Loucy (cell line): ENCODE results near the gene CDT1.
A peak's percentile ranks its signal among the peaks of the same experiment; 100 is the strongest.

Experiments
- H2AFZ ChIP-seq: fragments of 200-600 bp; sonication (generic); 2 replicates; pipeline ENCODE4 v1.6.0; 2016; ENCODE audit warnings: antibody characterized with exemption, mild to moderate bottlenecking, low read length, moderate library complexity
- H3F3A ChIP-seq: fragments of 200-600 bp; 2 replicates; pipeline ENCODE4 v1.6.0; 2016; ENCODE audit warnings: antibody characterized with exemption, low read depth, mild to moderate bottlenecking
- H3K27me3 ChIP-seq: fragments of 200-600 bp; sonication (generic); 2 replicates; pipeline ENCODE4 v1.6.1; 2014; ENCODE audit warnings: low read length, mild to moderate bottlenecking; ENCODE audit not compliant: insufficient read depth, poor library complexity, severe bottlenecking
- H3K36me3 ChIP-seq: fragments of 200-600 bp; sonication (generic); 2 replicates; pipeline ENCODE4 v1.6.1; 2016; ENCODE audit warnings: low read length; ENCODE audit not compliant: insufficient read depth
- H3K4me1 ChIP-seq: fragments of 200-600 bp; sonication (generic); 2 replicates; pipeline ENCODE4 v1.5.1; 2014; ENCODE audit warnings: low read length, mild to moderate bottlenecking; ENCODE audit not compliant: insufficient read depth, poor library complexity, severe bottlenecking
- H3K4me2 ChIP-seq: fragments of 200-600 bp; sonication (generic); 2 replicates; pipeline ENCODE4 v1.6.0; 2014; ENCODE audit warnings: antibody characterized with exemption, low read length, low read depth, mild to moderate bottlenecking; ENCODE audit not compliant: poor library complexity, severe bottlenecking
- H3K4me3 ChIP-seq: fragments of 200-600 bp; sonication (generic); 2 replicates; pipeline ENCODE4 v1.5.1; 2014; ENCODE audit warnings: low read length, mild to moderate bottlenecking, mixed read lengths; ENCODE audit not compliant: poor library complexity, severe bottlenecking
- H3K79me2 ChIP-seq: fragments of 200-600 bp; sonication (generic); 2 replicates; pipeline ENCODE4 v1.6.1; 2014; ENCODE audit warnings: low read length; ENCODE audit not compliant: insufficient read depth
- H3K9ac ChIP-seq: fragments of 200-600 bp; sonication (generic); 2 replicates; pipeline ENCODE4 v1.6.0; 2014; ENCODE audit warnings: mild to moderate bottlenecking, low read depth, low read length, moderate library complexity; ENCODE audit not compliant: poor library complexity, severe bottlenecking
- H3K9me2 ChIP-seq: fragments of 200-600 bp; sonication (generic); replicated peaks from 2 replicates; pipeline ENCODE4 v1.6.1; 2016; ENCODE audit warnings: low read depth, low read length, mixed read lengths
- H3K9me3 ChIP-seq: fragments of 200-600 bp; sonication (generic); 2 replicates; pipeline ENCODE4 v1.6.1; 2014; ENCODE audit warnings: mild to moderate bottlenecking, antibody characterized with exemption, low read length, low read depth; ENCODE audit not compliant: insufficient read depth
- H4K20me1 ChIP-seq: fragments of 200-600 bp; sonication (generic); 2 replicates; pipeline ENCODE4 v1.6.0; 2014; ENCODE audit warnings: antibody characterized with exemption, low read length, mild to moderate bottlenecking; ENCODE audit not compliant: insufficient read depth, poor library complexity, severe bottlenecking
- CTCF ChIP-seq: fragments of 200-600 bp; sonication (generic); conservative IDR thresholded peaks from 2 replicates; pipeline ENCODE4 v1.5.1; 2014; ENCODE audit warnings: mild to moderate bottlenecking, antibody characterized with exemption, low read length
- EZH2phosphoT487 ChIP-seq: fragments of 200-600 bp; IDR thresholded peaks from 2 replicates; pipeline ENCODE4 v1.6.1; 2018; ENCODE audit warnings: antibody characterized with exemption, mild to moderate bottlenecking, moderate library complexity, borderline replicate concordance

Gene CDT1

GRCh38 chr16:88811769-88812512 lies 8.4 kb downstream of the CDT1 start, which contains the start of gene APRT:
TSS of gene APRT (minus strand) at chr16:88811928. CDS start at chr16:88811899, 29 bp downstream.
- peaks cover 34% of the 10 kb centered on the region for H4K20me1 ChIP-seq
- H3K4me1 ChIP-seq: no peaks in the 10 kb centered on the region
- H3K9ac ChIP-seq: peak within 1 kb of the TSS; percentile 79
- no peaks in the 10 kb centered on the region for H3K9me3 ChIP-seq
- TF ChIP-seq CTCF (no peak), EZH2phosphoT487 (no peak)
- no peaks in the 10 kb centered on the region for H3K9me2 ChIP-seq
- peak within 1 kb of the TSS; percentile 91 for H3K4me3 ChIP-seq
- H3F3A ChIP-seq: no peaks in the 10 kb centered on the region
- peaks cover 38% of the 10 kb centered on the region; the same call in 1 of the 2 replicates for H3K79me2 ChIP-seq
- H2AFZ ChIP-seq: peak within 1 kb of the TSS; percentile 81; the same call in 1 of the 2 replicates
- peaks cover 12% of the 10 kb centered on the region; the same call in 1 of the 2 replicates for H3K36me3 ChIP-seq
- peak within 1 kb of the TSS; percentile 90 for H3K4me2 ChIP-seq
- no peaks in the 10 kb centered on the region for H3K27me3 ChIP-seq

DNA sequence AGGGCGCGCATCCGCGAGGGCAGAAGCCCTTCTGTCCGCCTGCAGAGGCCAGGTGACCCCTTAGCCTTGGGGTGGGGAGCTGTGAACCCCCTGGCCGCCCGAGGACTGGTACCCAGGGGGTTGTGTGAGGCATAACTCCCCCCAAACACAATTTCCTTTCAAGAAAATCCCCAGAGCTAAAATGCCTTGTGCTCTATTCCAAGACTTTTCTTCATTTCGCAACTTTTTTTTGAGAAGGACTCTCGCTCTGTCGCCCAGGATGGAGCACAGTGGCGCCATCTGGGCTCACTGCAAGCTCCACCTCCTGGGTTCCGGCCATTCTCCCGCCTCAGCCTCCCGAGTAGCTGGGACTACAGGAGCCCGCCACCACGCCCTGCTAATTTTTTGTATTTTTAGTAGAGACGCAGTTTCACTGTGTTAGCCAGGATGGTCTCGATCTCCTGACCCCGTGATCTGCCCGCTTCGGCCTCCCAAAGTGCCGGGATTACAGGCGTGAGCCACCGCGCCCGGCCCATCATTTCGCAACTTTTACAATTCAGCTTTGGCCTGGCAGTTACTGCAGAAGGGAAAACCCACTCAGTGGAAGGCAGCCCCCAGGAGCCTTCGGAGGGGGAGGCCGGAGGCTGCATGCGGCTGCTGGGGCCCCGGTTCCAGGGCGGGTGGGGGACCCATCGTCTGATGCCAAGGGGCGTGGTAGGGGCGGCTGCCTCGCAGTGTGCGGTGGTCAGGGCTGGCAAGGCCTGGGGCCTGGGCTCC lies 9.1 kb downstream of the CDT1 start:
- Histone ChIP-seq H3K27me3 (no peaks in the 10 kb centered on the region), H3K9ac (peak overlapping the region; percentile 79), H3F3A (no peaks in the 10 kb centered on the region), H3K4me1 (no peaks in the 10 kb centered on the region), H3K36me3 (peaks cover 7% of the 10 kb centered on the region; the same call in 1 of the 2 replicates), H3K4me3 (peak overlapping the region; percentile 91), H3K4me2 (peak overlapping the region; percentile 90), H3K79me2 (peaks cover 31% of the 10 kb centered on the region; the same call in 1 of the 2 replicates), H4K20me1 (peaks cover 27% of the 10 kb centered on the region), H3K9me2 (no peaks in the 10 kb centered on the region), H2AFZ (peak overlapping the region; percentile 81; the same call in 1 of the 2 replicates), H3K9me3 (no peaks in the 10 kb centered on the region)
- TF ChIP-seq EZH2phosphoT487 (no peak), CTCF (no peak)

DNA sequence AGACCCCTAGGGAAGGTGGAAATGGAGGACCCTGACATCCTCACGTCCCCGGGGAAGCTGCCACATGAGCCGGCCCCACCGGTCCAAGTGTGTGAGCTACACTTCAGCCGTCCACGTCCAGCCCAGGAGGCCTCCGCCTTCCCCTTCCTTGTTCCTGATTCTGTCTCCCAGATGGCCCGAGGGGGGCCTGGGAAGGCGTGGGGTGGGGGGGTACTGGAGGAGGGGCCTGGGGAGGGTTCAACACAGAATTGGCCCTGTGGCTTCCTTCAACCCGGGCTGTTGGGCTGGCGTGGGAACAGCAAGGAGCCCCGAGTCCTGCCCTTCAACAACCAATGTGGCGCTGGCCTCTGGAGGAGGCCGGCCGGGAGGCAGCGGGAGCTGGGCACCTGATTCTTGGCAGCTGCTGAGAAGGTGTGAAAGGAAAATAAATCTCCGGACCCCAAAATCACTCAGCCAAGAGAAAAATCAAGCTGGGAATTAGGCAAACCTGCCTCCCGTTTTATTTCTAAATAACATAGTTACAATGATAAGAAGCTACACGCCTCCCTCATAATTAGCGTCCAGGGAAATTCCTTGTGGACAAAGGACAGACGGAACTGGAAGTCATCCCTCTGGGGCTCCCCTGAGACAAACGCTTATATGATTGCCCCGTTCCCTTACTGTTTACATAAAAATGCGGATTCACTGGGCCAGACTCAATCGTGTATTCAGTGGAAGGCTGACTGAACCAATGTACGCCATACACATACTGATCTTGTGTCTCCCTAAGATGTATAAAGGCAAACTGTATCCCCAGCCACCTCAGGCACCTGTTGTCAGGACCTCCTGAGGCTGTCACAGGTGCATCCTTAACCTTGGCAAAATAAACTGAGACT lies 9.9 kb downstream of the CDT1 start:
- Histone ChIP-seq H3K9me2 (no peaks in the 10 kb centered on the region), H3K9me3 (no peaks in the 10 kb centered on the region), H3K9ac (no peak overlapping the region), H3K27me3 (no peaks in the 10 kb centered on the region), H3K4me2 (peak overlapping the region; percentile 90), H3K4me1 (no peaks in the 10 kb centered on the region), H3K4me3 (no peak overlapping the region), H3K36me3 (peaks cover 7% of the 10 kb centered on the region; the same call in 1 of the 2 replicates), H2AFZ (no peak overlapping the region), H3K79me2 (peaks cover 24% of the 10 kb centered on the region; the same call in 1 of the 2 replicates), H4K20me1 (peaks cover 22% of the 10 kb centered on the region), H3F3A (no peaks in the 10 kb centered on the region)
- TF ChIP-seq CTCF (no peak), EZH2phosphoT487 (no peak)
